ENCODE results near the gene PDE8A. TPM values are rescaled to one million over a fixed set of nuclear protein-coding genes. Genes with fewer than 3 reads are reported as not detected.

Gene PDE8A
- total and polyA plus RNA-seq, 2 donors (not counting 3 experiments of a cell fraction or from before 2014, with no cell fraction given): 21.3 to 45.7 TPM

GRCh38 chr15:85091990-85092389, 110.3 kb downstream of the PDE8A start:
- FAIRE-seq (no peak), DNase-seq (ENCODE audit: low read depth, low spot score) (no peak)
- Histone ChIP-seq H3K36me3 (ENCODE audit: control insufficient read depth in 2 of 2, extremely low read depth in 1 of 2, insufficient read depth in 2 of 2, low read length in 2 of 2) (peaks cover 0 to 3% of the 10 kb centered on the region in 2 experiments), H4K20me1 (replicated peaks; ENCODE audit: control insufficient read depth, extremely low read depth, insufficient read depth, low read length) (no peaks in the 10 kb centered on the region), H3K4me2 (ENCODE audit: insufficient read depth, low read length) (no peak overlapping the region), H3K27ac (ENCODE audit: insufficient read depth, low read depth, low read length) (no peak overlapping the region), H3K9me1 (replicated peaks; ENCODE audit: control insufficient read depth, extremely low read depth, insufficient read depth, low read length) (no peaks in the 10 kb centered on the region), H3K9ac (replicated peaks; ENCODE audit: extremely low read depth, insufficient read depth, low read length) (no peak overlapping the region), H3K27me3 (ENCODE audit: control insufficient read depth in 2 of 2, insufficient read depth in 2 of 2, low read length in 2 of 2) (no peaks in the 10 kb centered on the region), H3K4me1 (ENCODE audit: control insufficient read depth, extremely low read depth, insufficient read depth, low read length) (no peaks in the 10 kb centered on the region), H2AFZ (ENCODE audit: low read depth, low read length) (no peak overlapping the region), H3K79me2 (ENCODE audit: control insufficient read depth, insufficient read depth, low read length) (no peaks in the 10 kb centered on the region), H3K4me3 (replicated peaks in 1 of 3; ENCODE audit: insufficient read depth in 1 of 3, low read depth in 1 of 3, low read length in 3 of 3) (no peak overlapping the region), H3K9me3 (replicated peaks; ENCODE audit: control insufficient read depth, insufficient read depth, low read length) (no peaks in the 10 kb centered on the region)
- POLR2A ChIA-PET: no interaction called here
- no peak for TF ChIP-seq FOS (IDR thresholded peaks at IDR 0.05; ENCODE audit: borderline replicate concordance, insufficient read depth, low read length)
- TF ChIP-seq JUN (IDR thresholded peaks at IDR 0.05; ENCODE audit: borderline replicate concordance, insufficient read depth, insufficient read length, low read depth): no peak
- no peak for TF ChIP-seq GATA2 (IDR thresholded peaks at IDR 0.05; ENCODE audit: insufficient read depth, insufficient read length, low read depth, low read length)
- CTCF ChIA-PET: no interaction called here
- BruUV-seq (replicated peaks): no TSS peak
- intact Hi-C loops (cut with micrococcal nuclease): no loop called here
- dilution Hi-C loops (cut with MboI; ENCODE audit: extremely low pct_ligation_motif_present, low sequenced_read_pairs): no loop called here

DNA sequence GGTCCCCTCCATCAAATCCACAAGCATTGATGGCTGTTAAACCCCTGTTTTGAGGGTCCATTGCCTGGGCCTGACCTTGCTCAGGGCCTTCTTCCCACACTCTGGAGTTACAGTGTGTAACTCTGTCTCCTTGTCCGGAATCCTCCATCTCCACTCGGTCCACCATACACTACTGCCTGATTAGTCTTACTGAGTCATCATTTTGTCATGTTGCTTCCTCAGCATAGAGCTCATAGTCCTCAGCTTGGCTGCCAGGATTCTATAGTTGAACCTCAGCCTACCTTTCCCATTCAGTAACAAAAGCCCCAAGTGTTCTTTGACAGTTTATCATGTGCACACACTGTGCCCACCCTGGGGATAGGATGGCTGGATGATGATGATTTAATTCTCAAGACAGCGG, 113.0 kb downstream of the PDE8A start:
- Histone ChIP-seq H3K9me3 (replicated peaks; ENCODE audit: control insufficient read depth, insufficient read depth, low read length) (no peaks in the 10 kb centered on the region), H3K27ac (ENCODE audit: insufficient read depth, low read depth, low read length) (no peak overlapping the region), H3K4me1 (ENCODE audit: control insufficient read depth, extremely low read depth, insufficient read depth, low read length) (no peaks in the 10 kb centered on the region), H3K79me2 (ENCODE audit: control insufficient read depth, insufficient read depth, low read length) (no peaks in the 10 kb centered on the region), H4K20me1 (replicated peaks; ENCODE audit: control insufficient read depth, extremely low read depth, insufficient read depth, low read length) (no peaks in the 10 kb centered on the region), H3K36me3 (ENCODE audit: control insufficient read depth in 2 of 2, extremely low read depth in 1 of 2, insufficient read depth in 2 of 2, low read length in 2 of 2) (peaks cover 0 to 3% of the 10 kb centered on the region in 2 experiments), H3K9ac (replicated peaks; ENCODE audit: extremely low read depth, insufficient read depth, low read length) (no peak overlapping the region), H3K9me1 (replicated peaks; ENCODE audit: control insufficient read depth, extremely low read depth, insufficient read depth, low read length) (no peaks in the 10 kb centered on the region), H2AFZ (ENCODE audit: low read depth, low read length) (no peak overlapping the region), H3K27me3 (ENCODE audit: control insufficient read depth in 2 of 2, insufficient read depth in 2 of 2, low read length in 2 of 2) (no peaks in the 10 kb centered on the region), H3K4me2 (ENCODE audit: insufficient read depth, low read length) (no peak overlapping the region), H3K4me3 (replicated peaks in 1 of 3; ENCODE audit: insufficient read depth in 1 of 3, low read depth in 1 of 3, low read length in 3 of 3) (no peak overlapping the region)
- ChIA-PET CTCF (interaction anchor here (0.7 to 2.2 kb wide), 5 partner anchors 9 to 139 kb away, joined by 3 to 9 read pairs (median 3); no protein-coding TSS in a partner anchor), POLR2A (no interaction called here)
- BruUV-seq (replicated peaks): no TSS peak
- dilution Hi-C loops (cut with MboI; ENCODE audit: extremely low pct_ligation_motif_present, low sequenced_read_pairs) (no loop called here), intact Hi-C loops (cut with micrococcal nuclease) (no loop called here)
- FAIRE-seq (no peak), DNase-seq (ENCODE audit: low read depth, low spot score) (no peak)
- TF ChIP-seq, protein P1, sequence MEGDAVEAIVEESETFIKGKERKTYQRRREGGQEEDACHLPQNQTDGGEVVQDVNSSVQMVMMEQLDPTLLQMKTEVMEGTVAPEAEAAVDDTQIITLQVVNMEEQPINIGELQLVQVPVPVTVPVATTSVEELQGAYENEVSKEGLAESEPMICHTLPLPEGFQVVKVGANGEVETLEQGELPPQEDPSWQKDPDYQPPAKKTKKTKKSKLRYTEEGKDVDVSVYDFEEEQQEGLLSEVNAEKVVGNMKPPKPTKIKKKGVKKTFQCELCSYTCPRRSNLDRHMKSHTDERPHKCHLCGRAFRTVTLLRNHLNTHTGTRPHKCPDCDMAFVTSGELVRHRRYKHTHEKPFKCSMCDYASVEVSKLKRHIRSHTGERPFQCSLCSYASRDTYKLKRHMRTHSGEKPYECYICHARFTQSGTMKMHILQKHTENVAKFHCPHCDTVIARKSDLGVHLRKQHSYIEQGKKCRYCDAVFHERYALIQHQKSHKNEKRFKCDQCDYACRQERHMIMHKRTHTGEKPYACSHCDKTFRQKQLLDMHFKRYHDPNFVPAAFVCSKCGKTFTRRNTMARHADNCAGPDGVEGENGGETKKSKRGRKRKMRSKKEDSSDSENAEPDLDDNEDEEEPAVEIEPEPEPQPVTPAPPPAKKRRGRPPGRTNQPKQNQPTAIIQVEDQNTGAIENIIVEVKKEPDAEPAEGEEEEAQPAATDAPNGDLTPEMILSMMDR (IDR thresholded peaks at IDR 0.05; ENCODE audit: extremely low read depth in 1 of 2, insufficient read depth in 1 of 2, low read depth in 1 of 2, low read length in 2 of 2): no peak
- TF ChIP-seq POLR2A (IDR thresholded peaks at IDR 0.05; ENCODE audit: low read depth, low read length) (no peak), MAX (IDR thresholded peaks at IDR 0.05; ENCODE audit: insufficient read depth, insufficient read length) (no peak), GATA2 (IDR thresholded peaks at IDR 0.05; ENCODE audit: insufficient read depth, insufficient read length, low read depth, low read length) (no peak), MYC (IDR thresholded peaks at IDR 0.05; ENCODE audit: low read depth, low read length) (no peak), FOS (IDR thresholded peaks at IDR 0.05; ENCODE audit: borderline replicate concordance, insufficient read depth, low read length) (no peak), POLR2AphosphoS5 (IDR thresholded peaks at IDR 0.05; ENCODE audit: insufficient read depth, low read depth, low read length) (no peak), JUN (IDR thresholded peaks at IDR 0.05; ENCODE audit: borderline replicate concordance, insufficient read depth, insufficient read length, low read depth) (no peak), EZH2 (IDR thresholded peaks at IDR 0.05; ENCODE audit: borderline replicate concordance, low read depth, low read length, severe bottlenecking) (no peak)
